HG02642 (cell line): ENCODE results near the gene DNAI2.
"Not testable (repeated sequence)": the region's sequence is repeated elsewhere in the genome, so short reads cannot be mapped to it uniquely, and the experiment has no call there.

Experiments
- ATAC-seq: cut with Tn5 transposase; IDR thresholded peaks from one replicate; pipeline ENCODE4 v1.9.1; 2021; ENCODE audit warnings: mild to moderate bottlenecking; ENCODE audit not compliant: unreplicated experiment, poor library complexity

The DNAI2 gene

GRCh38 chr17:74271901-74272561, 2.0 kb upstream of the DNAI2 start:
- no peak for ATAC-seq

GRCh38 chr17:74272731-74273201, 1.3 kb upstream of the DNAI2 start:
- no peak for ATAC-seq

GRCh38 chr17:74274709-74275340, 791 bp downstream of the DNAI2 start:
- ATAC-seq = no peak

- no peak for ATAC-seq
Measured at GRCh38 chr17:74276051-74276476, 2.0 kb downstream of the DNAI2 start.

- no peak for ATAC-seq
Measured at GRCh38 chr17:74276541-74277009, 2.5 kb downstream of the DNAI2 start.

- ATAC-seq = no peak
Measured at GRCh38 chr17:74277935-74278334, 3.9 kb downstream of the DNAI2 start.

GRCh38 chr17:74279617-74280016, 5.6 kb downstream of the DNAI2 start:
- ATAC-seq = not testable (repeated sequence)

- ATAC-seq = no peak
Measured at GRCh38 chr17:74280093-74280513, 6.1 kb downstream of the DNAI2 start.

GRCh38 chr17:74281799-74282198, 7.8 kb downstream of the DNAI2 start:
- no peak for ATAC-seq

- not testable (repeated sequence) for ATAC-seq
Measured at GRCh38 chr17:74282274-74282586, 8.2 kb downstream of the DNAI2 start.

GRCh38 chr17:74282587-74283370, 8.7 kb downstream of the DNAI2 start:
- ATAC-seq = no peak

- no peak for ATAC-seq
Measured at GRCh38 chr17:74283371-74283673, 9.3 kb downstream of the DNAI2 start.

- ATAC-seq = no peak
Measured at GRCh38 chr17:74287031-74287602, 13.1 kb downstream of the DNAI2 start.

GRCh38 chr17:74288785-74289184, 14.8 kb downstream of the DNAI2 start:
- ATAC-seq = no peak

- ATAC-seq = no peak
Measured at GRCh38 chr17:74289688-74290087, 15.7 kb downstream of the DNAI2 start.

GRCh38 chr17:74290340-74290739, 16.3 kb downstream of the DNAI2 start:
- no peak for ATAC-seq

GRCh38 chr17:74292495-74292894, 18.5 kb downstream of the DNAI2 start:
- ATAC-seq = no peak

GRCh38 chr17:74295625-74296547, 21.9 kb downstream of the DNAI2 start:
- ATAC-seq = no peak

GRCh38 chr17:74296548-74296936, 22.5 kb downstream of the DNAI2 start:
- no peak for ATAC-seq

- ATAC-seq = no peak
Measured at GRCh38 chr17:74297941-74298340, 23.9 kb downstream of the DNAI2 start.
